ENCODE measurements around the gene MCOLN2. TPM values are rescaled to one million over a fixed set of nuclear protein-coding genes. Genes with fewer than 3 reads are reported as not detected.

Gene MCOLN2
- total RNA-seq, 1 experiment from 2014 or later = 1.7 TPM

DNA sequence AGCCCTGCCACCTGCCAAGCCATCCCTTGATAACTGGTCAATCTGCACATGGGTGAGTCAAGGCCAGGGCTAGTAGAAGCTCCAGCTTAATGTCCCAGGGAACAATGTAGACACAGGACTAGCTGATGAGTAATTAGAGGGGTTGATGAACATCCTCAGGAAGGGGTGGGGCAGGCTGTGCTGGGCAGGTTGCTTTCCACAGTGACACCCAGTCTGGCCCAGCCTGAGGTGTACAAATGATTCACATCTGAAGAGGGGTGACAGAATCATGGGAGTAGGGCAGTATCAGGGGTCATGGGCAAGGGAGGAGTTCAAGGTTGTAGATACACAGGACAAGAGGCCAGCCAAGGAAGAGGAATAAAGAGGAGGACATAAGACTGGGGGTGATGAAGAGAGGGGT is 108.2 kb downstream of the MCOLN2 start:
- ChIA-PET POLR2A (ENCODE audit: low non-redundant PET) (no interaction called here), CTCF (no interaction called here)
- no peak for TF ChIP-seq CTCF (conservative IDR thresholded peaks at IDR 0.05; ENCODE audit: low read depth, low read length)
- TF ChIP-seq EZH2 (IDR thresholded peaks at IDR 0.05; ENCODE audit: borderline replicate concordance, low read depth, low read length, poor library complexity, severe bottlenecking) = no peak
- no peaks in the 10 kb centered on the region for H3K36me3 ChIP-seq (ENCODE audit: insufficient read depth, low read length, poor library complexity, severe bottlenecking)
- intact Hi-C loops (cut with micrococcal nuclease; ENCODE audit: unreplicated experiment) = no loop called here
- no peaks in the 10 kb centered on the region for H3K4me1 ChIP-seq (ENCODE audit: insufficient read depth, low read length, poor library complexity, severe bottlenecking)
- no peak overlapping the region for H3K27ac ChIP-seq (ENCODE audit: low read depth, low read length, poor library complexity, severe bottlenecking)
- H3K4me3 ChIP-seq (ENCODE audit: low read depth, low read length, poor library complexity, severe bottlenecking) = no peak overlapping the region
- peaks cover 37% of the 10 kb centered on the region for H3K27me3 ChIP-seq (replicated peaks; ENCODE audit: insufficient read depth, low read depth, low read length, poor library complexity)
- no peak for DNase-seq (ENCODE audit: low spot score)
- no peaks in the 10 kb centered on the region for H3K9me3 ChIP-seq (ENCODE audit: low read depth, low read length, poor library complexity, severe bottlenecking)
- BruUV-seq (replicated peaks) = no TSS peak

- intact Hi-C loops (cut with micrococcal nuclease; ENCODE audit: unreplicated experiment) = no loop called here
- Histone ChIP-seq H3K27me3 (replicated peaks; ENCODE audit: insufficient read depth, low read depth, low read length, poor library complexity) (peaks cover 24% of the 10 kb centered on the region), H3K9me3 (ENCODE audit: low read depth, low read length, poor library complexity, severe bottlenecking) (no peaks in the 10 kb centered on the region), H3K27ac (ENCODE audit: low read depth, low read length, poor library complexity, severe bottlenecking) (no peak overlapping the region), H3K4me1 (ENCODE audit: insufficient read depth, low read length, poor library complexity, severe bottlenecking) (no peaks in the 10 kb centered on the region), H3K4me3 (ENCODE audit: low read depth, low read length, poor library complexity, severe bottlenecking) (no peak overlapping the region), H3K36me3 (ENCODE audit: insufficient read depth, low read length, poor library complexity, severe bottlenecking) (no peaks in the 10 kb centered on the region)
- BruUV-seq (replicated peaks) = no TSS peak
- CTCF ChIA-PET = no interaction called here
- TF ChIP-seq EZH2 (IDR thresholded peaks at IDR 0.05; ENCODE audit: borderline replicate concordance, low read depth, low read length, poor library complexity, severe bottlenecking) (no peak), CTCF (conservative IDR thresholded peaks at IDR 0.05; ENCODE audit: low read depth, low read length) (no peak)
- no peak for DNase-seq (ENCODE audit: low spot score)
- POLR2A ChIA-PET (ENCODE audit: low non-redundant PET) = no interaction called here
These were observed 109.5 kb downstream of the MCOLN2 start for GRCh38 chr1:84887261-84887934.

- CTCF ChIA-PET = no interaction called here
- Histone ChIP-seq H3K27me3 (replicated peaks; ENCODE audit: insufficient read depth, low read depth, low read length, poor library complexity) (peaks cover 8% of the 10 kb centered on the region), H3K27ac (ENCODE audit: low read depth, low read length, poor library complexity, severe bottlenecking) (no peak overlapping the region), H3K9me3 (ENCODE audit: low read depth, low read length, poor library complexity, severe bottlenecking) (no peaks in the 10 kb centered on the region), H3K4me1 (ENCODE audit: insufficient read depth, low read length, poor library complexity, severe bottlenecking) (no peaks in the 10 kb centered on the region), H3K4me3 (ENCODE audit: low read depth, low read length, poor library complexity, severe bottlenecking) (no peak overlapping the region), H3K36me3 (ENCODE audit: insufficient read depth, low read length, poor library complexity, severe bottlenecking) (no peaks in the 10 kb centered on the region)
- TF ChIP-seq CTCF (conservative IDR thresholded peaks at IDR 0.05; ENCODE audit: low read depth, low read length) = no peak
- no TSS peak for BruUV-seq (replicated peaks)
- intact Hi-C loops (cut with micrococcal nuclease; ENCODE audit: unreplicated experiment) = no loop called here
- no peak for DNase-seq (ENCODE audit: low spot score)
- POLR2A ChIA-PET (ENCODE audit: low non-redundant PET) = no interaction called here
These were observed 111.4 kb downstream of the MCOLN2 start for GRCh38 chr1:84885469-84885868.

All from A673 (cell line).